GM21360 (cell line): ENCODE data around the gene TMOD2.

Source experiments
- ATAC-seq: cut with Tn5 transposase; IDR thresholded peaks from one replicate; pipeline ENCODE4 v1.9.1; 2021; ENCODE audit warnings: mild to moderate bottlenecking, moderate library complexity; ENCODE audit not compliant: unreplicated experiment

The TMOD2 gene

GRCh38 chr15:51848811-51849210, 97.4 kb downstream of the TMOD2 start:
- no peak for ATAC-seq

GRCh38 chr15:51849860-51850259, 98.5 kb downstream of the TMOD2 start:
- ATAC-seq, result no peak

DNA sequence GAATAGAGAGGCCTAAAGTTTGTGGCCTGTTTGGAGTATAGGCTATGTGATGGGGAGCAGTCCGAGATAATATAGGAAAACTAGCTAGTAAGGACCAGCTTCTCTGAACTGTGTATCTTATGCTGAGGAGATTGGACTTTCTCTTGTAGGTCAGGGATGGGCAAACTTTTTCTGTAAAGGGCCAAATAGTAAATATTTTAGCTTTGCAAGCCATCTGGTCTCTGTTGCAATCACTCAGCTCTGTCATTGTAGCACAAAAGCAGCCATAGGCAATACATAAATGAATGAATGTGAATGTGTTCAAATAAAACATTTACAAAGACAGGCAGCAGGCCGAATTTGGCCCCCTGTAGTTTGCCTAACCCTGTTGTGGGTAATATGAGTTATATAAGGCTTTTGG, 102.6 kb downstream of the TMOD2 start:
- no peak for ATAC-seq

DNA sequence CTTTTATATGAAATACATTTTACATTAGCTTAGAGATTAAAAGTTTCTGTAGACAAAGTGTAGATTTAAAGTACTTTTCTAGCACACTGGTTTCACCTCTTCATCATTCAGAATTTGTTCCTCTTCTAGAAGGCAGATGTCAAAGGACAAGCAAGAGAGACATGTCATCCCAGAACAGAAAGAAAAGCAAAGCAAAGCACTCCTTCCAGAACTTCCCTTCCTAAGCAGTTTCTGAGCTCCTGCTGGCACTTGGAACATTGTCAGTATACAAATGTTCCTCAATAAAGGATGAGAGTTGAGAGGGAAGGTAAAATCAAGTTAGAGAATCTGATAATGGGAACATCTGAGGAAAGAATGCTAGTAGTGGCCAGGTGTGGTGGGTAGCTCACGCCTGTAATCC, 104.2 kb downstream of the TMOD2 start:
- ATAC-seq, result no peak

GRCh38 chr15:51856714-51857380, 105.5 kb downstream of the TMOD2 start:
- ATAC-seq, result no peak

- ATAC-seq, result no peak
Measured at GRCh38 chr15:51861557-51862359, 110.4 kb downstream of the TMOD2 start.

DNA sequence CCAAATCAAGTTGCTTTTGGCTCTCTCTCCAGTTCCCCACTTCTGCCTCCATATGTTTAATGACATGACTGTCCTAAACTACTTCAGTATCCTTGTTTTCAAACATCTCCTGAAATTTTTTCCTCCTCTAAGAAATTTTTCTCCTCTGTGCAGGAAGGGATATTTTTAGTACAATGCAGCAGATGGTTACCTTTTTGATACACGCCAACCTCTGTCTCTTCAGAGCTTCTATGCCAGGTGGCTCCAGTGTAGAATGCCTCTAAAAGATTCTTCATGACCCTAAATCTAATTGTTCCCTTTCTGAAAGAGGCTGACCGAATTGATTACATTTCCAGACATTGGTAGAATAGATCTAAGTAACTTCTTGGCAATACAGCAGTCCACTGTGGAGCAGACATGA, 111.7 kb downstream of the TMOD2 start:
- no peak for ATAC-seq

- ATAC-seq, result no peak
Measured at GRCh38 chr15:51864408-51865056, 113.1 kb downstream of the TMOD2 start.

DNA sequence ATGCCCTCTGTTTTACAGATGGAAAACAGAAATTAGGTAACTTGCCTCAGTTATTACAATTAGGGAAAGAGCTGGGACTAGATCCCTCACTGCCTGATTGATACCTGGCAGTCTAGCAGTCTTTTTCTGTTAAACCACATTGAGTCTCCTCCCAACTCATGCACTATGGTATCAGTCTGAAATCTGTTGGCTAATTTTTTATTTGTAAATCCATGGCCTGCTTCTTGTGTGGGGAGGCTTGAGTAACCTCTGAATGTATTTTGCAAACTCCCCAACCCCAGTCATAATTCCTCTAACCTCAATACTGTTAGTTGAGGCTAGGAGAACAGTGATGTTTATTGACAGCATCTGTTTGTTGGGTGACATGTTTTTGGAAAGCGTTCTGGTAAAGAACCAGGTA, 113.9 kb downstream of the TMOD2 start:
- no peak for ATAC-seq
